RCC 7860 (cell line): ENCODE measurements around the gene DTWD2.
"Not testable (repeated sequence)": the region's sequence is repeated elsewhere in the genome, so short reads cannot be mapped to it uniquely, and the experiment has no call there.

Experiments
- DNase-seq: peaks from one replicate; pipeline ENCODE4 v3.0.0-alpha.2; 2015; ENCODE audit warnings: low spot score
- FAIRE-seq: peaks from 2 replicates; lab custom pipeline; 2012; peaks lifted over from hg19 to GRCh38; lab: Jason Lieb, UNC

Gene DTWD2

DNA sequence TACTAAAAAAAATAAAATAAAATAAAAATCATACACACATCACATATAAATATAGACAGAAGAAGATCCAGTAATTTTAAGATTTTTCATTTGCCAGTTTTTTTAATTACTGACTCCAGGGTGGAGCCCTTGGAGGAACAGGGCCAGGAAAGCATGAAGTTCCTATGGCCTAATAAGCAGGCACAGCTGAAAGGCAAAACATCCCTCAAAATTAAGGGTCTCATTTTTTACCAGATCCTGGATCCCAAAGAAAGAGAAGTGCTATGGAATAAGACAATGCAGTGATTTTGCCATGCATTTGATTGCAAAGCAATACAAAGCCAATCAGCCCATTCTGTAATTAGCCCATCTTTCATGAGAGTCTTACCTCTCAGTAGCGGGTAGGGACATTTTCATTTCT is 11.3 kb upstream of the DTWD2 start:
- DNase-seq = no peak
- no peak for FAIRE-seq

DNA sequence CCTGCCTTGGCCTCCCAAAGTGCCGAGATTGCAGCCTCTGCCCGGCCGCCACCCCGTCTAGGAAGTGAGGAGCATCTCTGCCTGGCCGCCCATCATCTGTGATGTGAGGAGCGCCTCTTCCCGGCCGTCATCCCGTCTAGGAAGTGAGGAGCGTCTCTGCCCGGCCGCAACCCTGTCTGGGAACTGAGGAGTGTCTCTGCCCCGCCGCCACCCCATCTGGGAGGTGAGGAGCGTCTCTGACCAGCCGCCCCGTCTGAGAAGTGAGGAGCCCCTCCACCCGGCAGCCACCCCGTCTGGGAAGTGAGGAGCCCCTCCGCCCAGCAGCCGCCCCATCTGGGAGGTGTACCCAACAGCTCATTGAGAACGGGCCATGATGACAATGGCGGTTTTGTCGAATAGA is 10.5 kb upstream of the DTWD2 start:
- not testable (repeated sequence) for FAIRE-seq, DNase-seq

DNA sequence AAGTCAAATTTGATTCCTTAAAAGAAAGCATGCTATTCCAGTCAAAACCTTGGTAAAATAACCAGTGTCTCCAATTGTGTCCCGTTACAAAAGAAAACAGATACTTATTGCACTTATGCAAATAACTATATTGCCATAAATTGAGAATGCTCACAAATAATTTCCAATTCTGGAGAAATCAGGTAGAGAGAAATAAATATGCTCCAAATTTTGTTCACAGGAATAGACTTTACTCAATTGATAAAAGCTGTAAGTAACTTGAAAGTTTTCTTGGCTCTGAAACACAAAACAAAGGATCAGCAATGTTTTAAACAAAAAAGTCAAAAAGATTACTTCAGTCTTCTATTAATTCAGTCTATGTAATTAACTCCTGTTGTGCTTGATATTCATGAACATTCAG is 7.8 kb upstream of the DTWD2 start:
- no peak for DNase-seq
- no peak for FAIRE-seq

DNA sequence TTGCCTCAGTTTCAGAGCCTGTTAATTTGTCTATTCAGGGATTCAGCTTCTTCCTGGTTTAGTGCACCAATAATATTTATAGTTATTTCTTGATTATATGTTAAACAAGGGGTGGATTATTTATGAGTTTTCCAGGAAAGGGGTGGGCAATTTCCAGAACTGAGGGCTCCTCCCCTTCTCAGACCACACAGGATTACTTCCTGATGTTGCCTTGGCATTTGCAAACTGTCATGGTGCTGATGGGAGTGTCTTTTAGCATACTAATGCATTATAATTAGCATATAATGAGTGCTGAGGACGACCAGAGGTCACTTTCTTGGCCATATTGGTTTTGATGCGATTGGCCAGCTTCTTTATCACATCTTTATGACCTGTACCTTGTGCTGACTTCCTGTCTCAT is 6.2 kb upstream of the DTWD2 start:
- DNase-seq (no peak), FAIRE-seq (no peak)

DNA sequence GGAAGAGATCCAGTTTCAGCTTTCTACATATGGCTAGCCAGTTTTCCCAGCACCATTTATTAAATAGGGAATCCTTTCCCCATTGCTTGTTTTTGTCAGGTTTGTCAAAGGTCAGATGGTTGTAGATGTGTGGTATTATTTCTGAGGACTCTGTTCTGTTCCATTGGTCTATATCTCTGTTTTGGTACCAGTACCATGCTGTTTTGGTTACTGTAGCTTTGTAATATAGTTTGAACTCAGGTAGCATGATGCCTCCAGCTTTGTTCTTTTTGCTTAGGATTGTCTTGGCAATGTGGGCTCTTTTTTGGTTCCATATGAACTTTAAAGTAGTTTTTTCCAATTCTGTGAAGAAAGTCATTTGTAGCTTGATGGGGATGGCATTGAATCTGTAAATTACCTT is 4.8 kb upstream of the DTWD2 start:
- FAIRE-seq, DNase-seq: not testable (repeated sequence)

DNA sequence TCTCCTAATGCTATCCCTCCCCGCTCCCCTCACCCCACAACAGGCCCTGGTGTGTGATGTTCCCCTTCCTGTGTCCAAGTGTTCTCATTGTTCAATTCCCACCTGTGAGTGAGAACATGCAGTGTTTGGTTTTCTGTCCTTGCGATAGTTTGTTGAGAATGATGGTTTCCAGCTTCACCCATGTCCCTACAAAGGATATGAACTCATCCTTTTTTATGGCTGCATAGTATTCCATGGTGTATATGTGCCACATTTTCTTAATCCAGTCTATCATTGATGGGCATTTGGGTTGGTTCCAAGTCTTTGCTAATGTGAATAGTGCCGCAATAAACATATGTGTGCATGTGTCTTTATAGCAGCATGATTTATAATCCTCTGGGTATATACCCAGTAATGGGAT is 3.7 kb upstream of the DTWD2 start:
- FAIRE-seq, DNase-seq: not testable (repeated sequence)

DNA sequence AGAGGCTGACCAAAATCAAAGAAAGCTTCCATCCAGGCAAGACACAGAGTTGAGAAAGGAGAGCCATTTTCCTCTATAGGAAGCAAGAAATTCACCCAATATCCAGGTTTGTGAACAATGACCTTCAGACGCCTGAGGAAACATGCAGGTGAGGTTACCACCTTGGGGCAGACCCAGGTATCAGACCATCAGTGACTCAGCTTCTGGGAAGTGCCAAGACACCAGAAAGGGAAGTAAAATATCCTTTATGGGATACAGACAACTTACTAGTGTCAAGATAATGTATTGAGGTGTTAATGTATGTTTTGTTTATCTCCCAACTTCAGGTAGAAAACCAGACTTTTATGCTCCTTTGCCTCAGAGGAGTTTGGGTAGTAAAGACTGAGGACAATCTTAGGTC is 2.2 kb upstream of the DTWD2 start:
- FAIRE-seq = no peak
- DNase-seq = no peak

DNA sequence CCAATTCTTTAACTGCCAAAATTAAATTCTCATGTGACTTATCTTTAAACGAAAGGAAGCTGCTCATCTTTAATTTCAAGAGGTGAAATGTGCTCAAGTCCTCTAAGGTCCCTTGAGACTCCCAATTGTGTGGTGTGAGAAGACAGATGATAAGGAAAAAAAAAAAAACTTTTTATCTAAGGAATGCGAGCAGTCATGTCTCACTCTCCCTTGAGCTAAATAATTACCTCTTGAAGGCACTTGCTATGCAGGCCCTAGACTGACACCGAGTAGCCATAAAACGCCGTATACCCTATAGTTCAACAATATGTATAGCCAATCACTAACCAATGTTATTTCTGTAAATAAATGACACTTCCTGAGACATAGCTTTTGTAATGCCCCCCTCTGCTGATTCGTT is 1.5 kb upstream of the DTWD2 start:
- FAIRE-seq (no peak), DNase-seq (no peak)

DNA sequence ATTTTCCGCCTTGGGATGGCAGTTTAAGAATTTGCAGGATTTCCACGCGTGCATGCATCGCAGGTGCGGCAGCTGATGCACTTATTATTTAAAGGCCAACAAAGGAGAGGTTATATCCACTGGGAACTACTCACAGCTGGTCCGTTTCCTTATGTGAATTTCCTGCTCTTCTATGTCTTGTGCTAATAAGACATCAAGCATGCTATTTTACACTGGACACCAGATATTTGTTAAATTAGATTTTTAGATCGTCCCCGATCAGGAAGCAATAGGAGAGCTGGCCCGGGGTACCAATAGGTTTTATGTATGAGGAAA is 476 bp upstream of the DTWD2 start:
- no peak for DNase-seq
- no peak for FAIRE-seq

DNA sequence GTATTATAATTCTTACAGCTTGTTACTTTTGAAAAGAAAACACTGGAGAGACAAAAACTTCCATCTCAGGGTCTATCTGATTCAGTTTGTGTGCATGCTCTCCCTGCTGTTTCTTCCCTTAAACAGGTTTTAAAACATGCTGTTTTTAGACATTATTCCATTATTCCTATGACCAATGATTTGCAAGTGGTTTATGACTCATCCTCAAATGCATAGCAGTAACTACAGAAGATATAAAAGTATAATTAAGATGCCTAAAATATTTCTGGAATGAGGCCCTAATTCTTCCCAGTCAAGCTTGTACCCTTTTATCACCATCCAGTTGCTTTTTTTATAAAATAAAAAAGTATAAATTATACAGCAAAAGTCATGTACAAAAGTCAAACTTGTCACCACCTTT is 3.7 kb downstream of the DTWD2 start:
- FAIRE-seq (peak; percentile 68), DNase-seq (peak; percentile 36)

DNA sequence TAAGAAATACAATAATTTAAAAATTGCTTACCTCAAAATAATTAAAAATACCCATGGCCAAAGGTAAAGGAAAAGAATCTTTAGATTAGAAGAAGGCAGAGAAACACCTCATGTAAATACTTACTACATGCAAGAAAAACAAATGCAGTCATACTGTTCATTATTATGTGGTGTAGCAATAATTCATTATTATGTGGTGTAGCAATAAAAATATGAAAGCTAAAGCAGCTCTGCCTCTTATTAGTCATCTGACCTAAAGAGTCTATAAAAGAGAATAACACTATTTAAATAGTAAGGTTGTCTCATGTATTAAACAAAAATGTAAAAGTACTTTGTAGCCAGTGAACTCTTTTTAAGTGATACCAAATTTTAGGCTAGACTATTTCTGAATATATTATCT is 6.6 kb downstream of the DTWD2 start:
- no peak for FAIRE-seq
- DNase-seq = no peak

DNA sequence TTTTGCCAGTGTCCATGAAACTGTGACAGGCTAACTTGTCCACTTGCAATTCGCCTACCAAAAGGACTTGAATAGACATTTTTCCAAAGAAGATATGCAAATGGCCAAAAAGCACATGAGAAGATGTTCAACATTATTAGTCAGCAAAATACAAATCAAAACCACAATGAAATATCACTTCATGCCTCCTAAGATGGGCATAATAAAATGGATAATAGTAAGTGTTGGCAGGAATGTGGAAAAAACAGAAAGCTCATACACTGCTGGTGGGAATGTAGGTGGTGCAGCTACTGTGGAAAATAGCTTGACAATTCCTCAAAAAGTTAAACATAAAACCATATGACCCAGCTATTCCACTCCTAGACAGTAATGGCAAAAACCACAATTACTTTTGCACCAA is 7.9 kb downstream of the DTWD2 start:
- FAIRE-seq = no peak

DNA sequence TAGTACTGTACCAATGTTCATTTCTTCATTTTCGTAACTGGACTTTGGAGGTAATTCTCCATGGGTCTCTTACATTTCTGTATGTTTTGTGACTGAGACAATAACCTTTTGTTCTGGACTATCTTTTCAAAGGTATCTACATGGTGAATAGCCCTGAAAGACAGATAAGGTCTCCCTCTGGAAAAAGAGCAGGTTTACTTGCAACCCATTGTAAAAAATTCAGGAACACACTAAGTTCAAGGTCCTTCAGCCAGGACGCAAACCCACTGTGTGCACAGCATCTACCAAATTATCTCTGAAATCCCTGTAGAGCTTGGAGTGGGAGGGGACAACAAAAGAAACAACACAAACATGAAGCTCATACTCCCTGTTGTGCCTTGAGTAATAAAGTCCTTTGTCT is 8.3 kb downstream of the DTWD2 start:
- no peak for FAIRE-seq
- no peak for DNase-seq

More for the DNA sequence above, 7.9 kb downstream of the DTWD2 start:
- no peak for DNase-seq

DNA sequence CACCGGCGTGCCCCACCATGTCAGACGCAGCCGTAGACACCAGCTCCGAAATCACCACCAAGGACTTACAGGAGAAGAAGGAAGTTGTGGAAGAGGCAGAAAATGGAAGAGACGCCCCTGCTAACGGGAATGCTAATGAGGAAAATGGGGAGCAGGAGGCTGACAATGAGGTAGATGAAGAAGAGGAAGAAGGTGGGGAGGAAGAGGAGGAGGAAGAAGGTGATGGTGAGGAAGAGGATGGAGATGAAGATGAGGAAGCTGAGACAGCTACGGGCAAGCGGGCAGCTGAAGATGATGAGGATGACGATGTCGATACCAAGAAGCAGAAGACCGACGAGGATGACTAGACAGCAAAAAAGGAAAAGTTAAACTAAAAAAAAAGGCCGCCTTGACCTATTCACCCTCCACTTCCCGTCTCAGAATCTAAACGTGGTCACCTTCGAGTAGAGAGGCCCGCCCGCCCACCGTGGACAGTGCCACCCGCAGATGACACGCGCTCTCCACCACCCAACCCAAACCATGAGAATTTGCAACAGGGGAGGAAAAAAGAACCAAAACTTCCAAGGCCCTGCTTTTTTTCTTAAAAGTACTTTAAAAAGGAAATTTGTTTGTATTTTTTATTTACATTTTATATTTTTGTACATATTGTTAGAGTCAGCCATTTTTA is 14.4 kb downstream of the DTWD2 start:
- not testable (repeated sequence) for DNase-seq, FAIRE-seq

DNA sequence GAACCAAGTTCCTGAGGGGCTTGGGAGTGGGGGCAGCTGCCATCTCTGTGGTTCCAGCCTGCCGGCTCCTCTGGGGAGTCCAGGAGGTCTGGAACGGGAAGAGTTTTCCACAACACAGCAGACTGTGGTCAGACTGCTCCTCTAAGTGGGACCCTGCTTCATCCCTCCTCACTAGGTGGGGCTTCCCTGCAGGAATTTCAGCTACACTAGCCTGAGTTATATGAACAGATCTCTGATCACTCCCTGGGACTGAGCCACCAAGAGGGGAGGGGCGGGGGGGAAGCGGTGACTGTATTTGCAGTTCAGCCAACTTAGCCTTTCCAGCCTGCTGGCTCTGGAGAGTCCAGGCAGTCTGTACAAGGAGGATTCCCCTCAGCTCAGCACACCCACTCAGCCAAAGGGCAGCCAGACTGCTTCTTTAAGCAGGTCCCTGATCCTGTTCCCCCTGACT is 19.4 kb downstream of the DTWD2 start:
- DNase-seq (no peak), FAIRE-seq (no peak)

DNA sequence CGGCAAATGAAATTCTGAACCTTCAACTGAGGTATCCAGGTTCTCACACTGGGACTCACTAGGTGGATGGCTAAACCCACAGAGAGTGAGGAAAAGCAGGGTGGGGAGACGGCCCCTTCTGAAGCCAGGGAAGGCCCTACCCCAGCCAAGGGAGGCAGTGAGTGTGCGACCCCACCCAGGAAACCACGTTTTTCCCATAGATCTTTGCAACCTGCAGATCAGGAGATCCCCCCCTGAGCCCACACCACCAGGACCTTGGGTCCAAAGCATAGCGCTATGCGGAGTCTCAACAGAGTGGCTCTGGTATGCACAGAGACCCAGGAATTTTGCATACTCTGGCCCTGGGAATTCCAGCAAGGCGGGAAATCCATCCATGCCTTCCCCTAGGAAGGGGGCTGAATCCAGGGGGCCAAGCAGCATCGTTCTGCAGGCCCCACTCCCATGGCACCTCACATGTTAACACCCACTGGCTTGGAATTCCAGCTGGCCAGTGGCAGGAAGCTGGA is 19.9 kb downstream of the DTWD2 start:
- DNase-seq = no peak
- FAIRE-seq = no peak

DNA sequence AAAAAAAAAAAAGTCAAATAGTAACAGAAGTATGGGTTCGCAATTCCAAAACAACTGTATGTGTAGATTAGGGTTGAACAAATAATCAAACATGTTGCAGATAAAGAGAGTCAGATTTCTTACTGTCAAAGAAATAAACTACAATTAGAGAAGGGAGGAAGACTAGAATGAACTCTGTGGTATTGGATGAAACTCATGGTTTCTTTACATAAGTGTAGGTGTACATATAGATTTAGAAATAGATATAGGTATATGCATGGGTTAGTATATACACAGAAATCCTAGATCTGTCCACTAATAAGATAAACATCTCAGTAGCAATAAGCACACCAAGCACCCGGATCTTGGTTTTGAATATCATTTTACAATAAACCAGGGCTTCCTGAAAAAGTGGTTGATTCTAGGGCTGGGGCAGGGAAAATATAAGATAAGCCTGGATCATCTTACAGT is 21.3 kb downstream of the DTWD2 start:
- FAIRE-seq (no peak), DNase-seq (no peak)

DNA sequence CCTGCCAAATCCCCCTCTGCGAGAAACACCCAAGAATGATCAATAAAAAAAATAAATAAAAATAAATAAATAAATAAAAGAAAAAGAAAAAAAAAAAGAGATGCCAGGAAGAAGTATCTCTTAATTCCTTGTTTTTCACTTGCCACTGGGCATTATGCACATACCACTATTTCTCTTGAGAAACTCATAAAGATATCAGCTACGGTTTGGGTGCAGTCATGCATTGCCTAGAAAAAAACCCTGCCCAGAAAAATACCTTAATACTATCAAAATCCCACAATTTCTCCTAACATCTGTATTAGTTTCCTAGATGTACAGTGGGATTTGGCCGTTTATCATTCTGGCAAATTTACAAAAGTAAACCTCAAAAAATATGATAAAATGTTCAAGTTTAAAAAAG is 22.5 kb downstream of the DTWD2 start:
- FAIRE-seq (no peak), DNase-seq (no peak)

DNA sequence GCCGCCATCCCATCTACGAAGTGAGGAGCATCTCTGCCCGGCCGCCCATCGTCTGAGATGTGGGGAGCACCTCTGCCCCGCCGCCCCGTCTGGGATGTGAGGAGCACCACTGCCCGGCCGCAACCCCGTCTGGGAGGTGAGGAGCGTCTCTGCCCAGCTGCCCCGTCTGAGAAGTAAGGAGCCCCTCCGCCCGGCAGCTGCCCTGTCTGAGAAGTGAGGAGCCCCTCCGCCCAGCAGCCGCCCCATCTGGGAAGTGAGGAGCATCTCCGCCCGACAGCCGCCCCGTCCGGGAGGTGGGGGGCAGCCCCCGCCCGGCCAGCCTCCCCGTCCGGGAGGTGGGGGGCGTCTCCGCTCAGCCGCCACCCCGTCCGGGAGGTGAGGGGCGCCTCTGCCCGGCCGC is 23.4 kb downstream of the DTWD2 start:
- DNase-seq, FAIRE-seq: not testable (repeated sequence)

DNA sequence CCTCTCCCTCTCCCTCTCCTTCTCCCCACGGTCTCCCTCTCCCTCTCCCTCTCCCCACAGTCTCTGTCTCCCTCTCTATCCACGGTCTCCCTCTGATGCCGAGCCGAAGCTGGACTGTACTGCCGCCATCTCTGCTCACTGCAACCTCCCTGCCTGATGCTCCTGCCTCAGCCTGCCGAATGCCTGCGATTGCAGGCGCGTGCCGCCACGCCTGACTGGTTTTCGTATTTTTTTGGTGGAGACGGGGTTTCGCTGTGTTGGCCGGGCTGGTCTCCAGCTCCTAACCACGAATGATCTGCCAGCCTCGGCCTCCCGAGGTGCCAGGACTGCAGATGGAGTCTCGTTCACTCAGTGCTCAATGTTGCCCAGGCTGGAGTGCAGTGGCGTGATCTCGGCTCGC is 24.0 kb downstream of the DTWD2 start:
- not testable (repeated sequence) for FAIRE-seq, DNase-seq

DNA sequence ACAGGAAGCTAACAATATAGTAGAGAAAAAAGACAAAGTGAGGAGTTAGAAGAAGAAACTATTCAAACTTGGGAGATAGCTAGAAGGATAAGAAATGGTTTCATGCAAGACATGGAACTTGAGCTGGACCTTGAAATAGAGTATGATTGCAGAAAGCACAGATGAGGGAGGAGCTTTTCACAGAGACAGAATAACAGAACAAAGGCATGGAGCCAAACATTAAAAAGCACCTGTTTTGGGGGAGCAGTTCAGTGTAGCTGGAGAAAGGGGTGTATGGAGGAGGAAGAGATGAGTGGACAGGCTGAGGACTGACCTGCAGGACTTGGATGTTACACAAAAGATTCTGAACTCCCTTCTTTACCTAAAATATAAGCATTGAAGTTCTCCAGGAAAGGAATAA is 25.2 kb downstream of the DTWD2 start:
- DNase-seq = no peak
- no peak for FAIRE-seq

DNA sequence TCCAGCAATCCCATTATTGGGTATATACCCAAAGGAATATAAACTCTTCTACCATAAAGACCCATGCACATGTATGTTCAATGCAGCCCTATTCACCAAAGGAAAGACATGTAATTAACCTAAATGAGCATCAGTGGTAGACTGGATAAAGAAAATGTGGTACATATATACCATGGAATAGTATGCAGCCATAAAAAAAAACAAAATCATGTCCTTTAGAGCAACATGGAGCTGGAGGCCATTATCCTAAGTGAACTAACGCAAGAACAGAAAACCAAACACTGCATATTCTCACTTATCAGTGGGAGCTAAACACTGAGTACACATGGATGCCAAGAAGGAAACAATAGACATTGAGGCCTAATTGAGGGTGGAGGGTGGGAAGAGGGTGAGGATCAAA is 27.8 kb downstream of the DTWD2 start:
- no peak for FAIRE-seq

DNA sequence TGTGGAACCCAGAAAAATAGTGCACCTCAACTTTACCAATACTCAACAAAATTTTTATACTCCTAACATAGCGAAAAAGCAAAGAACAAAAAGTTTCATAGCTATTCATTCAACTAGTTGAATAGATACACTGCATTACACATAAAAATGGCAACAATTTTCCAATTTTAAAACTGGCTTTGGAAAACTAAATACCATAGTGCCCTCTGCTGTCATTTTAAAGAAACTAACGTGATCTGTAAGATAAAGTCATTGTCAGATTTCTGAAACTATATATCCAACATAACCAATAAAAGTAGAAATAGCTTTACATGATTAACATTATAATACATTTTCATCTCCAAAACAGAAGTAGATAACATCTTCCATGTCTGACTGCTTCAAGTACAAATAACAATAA is 31.6 kb downstream of the DTWD2 start:
- FAIRE-seq (peak; percentile 67), DNase-seq (peak; percentile 25)

More for the DNA sequence above, 27.8 kb downstream of the DTWD2 start:
- DNase-seq = no peak
